ENCODE results near the gene SSPN. TPM values are rescaled to one million over a fixed set of nuclear protein-coding genes. Genes with fewer than 3 reads are reported as not detected.

Gene SSPN
- total and polyA plus RNA-seq, 2 experiments from 2014 or later: 1.1 to 2.3 TPM

GRCh38 chr12:26212988-26213387 lies 17.6 kb downstream of the SSPN start (continued):
- TF ChIP-seq ZNF462 (CRISPR knock-in tag; IDR thresholded peaks at IDR 0.05) (no peak), ZNF114 (CRISPR knock-in tag; IDR thresholded peaks at IDR 0.05) (no peak)

GRCh38 chr12:26214121-26214520 lies 18.7 kb downstream of the SSPN start:
- H3K9me2 ChIP-seq (ENCODE audit: insufficient read depth): no peaks in the 10 kb centered on the region
- no peak overlapping the region for H2AFZ ChIP-seq
- no peak overlapping the region for H3K4me2 ChIP-seq
- no peaks in the 10 kb centered on the region for H3K9me3 Mint-ChIP-seq
- DNase-seq (ENCODE audit: low spot score): no peak
- ATAC-seq: no peak
- H3K79me2 ChIP-seq (replicated peaks; ENCODE audit: insufficient read depth): no peaks in the 10 kb centered on the region
- H3K27ac ChIP-seq (ENCODE audit: low read depth): no peak overlapping the region
- H3K27me3 Mint-ChIP-seq (ENCODE audit: insufficient read depth, low read depth, poor library complexity): no peaks in the 10 kb centered on the region
- H3K27me3 ChIP-seq (ENCODE audit: insufficient read depth): no peaks in the 10 kb centered on the region; the same call in 1 of the 2 replicates
- no peaks in the 10 kb centered on the region for H3K4me1 Mint-ChIP-seq
- H3K4me3 ChIP-seq: no peak overlapping the region
- H3K36me3 Mint-ChIP-seq (ENCODE audit: low read depth): no peaks in the 10 kb centered on the region
- H4K20me1 ChIP-seq (replicated peaks; ENCODE audit: insufficient read depth): no peaks in the 10 kb centered on the region
- H3K4me1 ChIP-seq (ENCODE audit: insufficient read depth): no peaks in the 10 kb centered on the region
- no peaks in the 10 kb centered on the region for H3K36me3 ChIP-seq (ENCODE audit: insufficient read depth)
- no peak overlapping the region for H3K27ac Mint-ChIP-seq
- H3K4me3 Mint-ChIP-seq: no peak overlapping the region
- no peak for TF ChIP-seq STAT1 (IDR thresholded peaks at IDR 0.05; ENCODE audit: unreplicated experiment)
- no peak for TF ChIP-seq EZH2 (IDR thresholded peaks at IDR 0.05; ENCODE audit: low read depth, unreplicated experiment)
- no peak for TF ChIP-seq ETS1 (IDR thresholded peaks at IDR 0.05)
- TF ChIP-seq POLR2AphosphoS5 (IDR thresholded peaks at IDR 0.05; ENCODE audit: low read depth): no peak
- TF ChIP-seq EZH2phosphoT487 (IDR thresholded peaks at IDR 0.05; ENCODE audit: unreplicated experiment): no peak
- TF ChIP-seq CREB1 (CRISPR knock-in tag; IDR thresholded peaks at IDR 0.05; ENCODE audit: low read depth): no peak
- TF ChIP-seq ZNF114 (CRISPR knock-in tag; IDR thresholded peaks at IDR 0.05): no peak
- no peak for TF ChIP-seq JUNB (IDR thresholded peaks at IDR 0.05; ENCODE audit: unreplicated experiment)
- H3F3A ChIP-seq (replicated peaks; ENCODE audit: low read depth): no peaks in the 10 kb centered on the region
